PC-3 (cell line): Measurements from ENCODE around the gene RERE.

Experiments used
- EZH2 ChIP-seq: fragments of 300-600 bp; sonication (generic); IDR thresholded peaks from one replicate; pipeline ENCODE4 v1.6.1; 2017; ENCODE audit warnings: antibody characterized with exemption, mild to moderate bottlenecking, low read length; ENCODE audit not compliant: unreplicated experiment
- EZH2phosphoT487 ChIP-seq: fragments of 300-600 bp; sonication (generic); IDR thresholded peaks from 2 replicates; pipeline ENCODE4 v1.6.1; 2018; ENCODE audit warnings: mild to moderate bottlenecking, antibody characterized with exemption, low read length, borderline replicate concordance
- TF ChIP-seq, protein P1 (sequence below): fragments of 300-600 bp; sonication (generic); conservative IDR thresholded peaks from 2 replicates; pipeline ENCODE4 v1.5.1; 2017; ENCODE audit warnings: antibody characterized with exemption, low read depth, mild to moderate bottlenecking, low read length

DNA sequence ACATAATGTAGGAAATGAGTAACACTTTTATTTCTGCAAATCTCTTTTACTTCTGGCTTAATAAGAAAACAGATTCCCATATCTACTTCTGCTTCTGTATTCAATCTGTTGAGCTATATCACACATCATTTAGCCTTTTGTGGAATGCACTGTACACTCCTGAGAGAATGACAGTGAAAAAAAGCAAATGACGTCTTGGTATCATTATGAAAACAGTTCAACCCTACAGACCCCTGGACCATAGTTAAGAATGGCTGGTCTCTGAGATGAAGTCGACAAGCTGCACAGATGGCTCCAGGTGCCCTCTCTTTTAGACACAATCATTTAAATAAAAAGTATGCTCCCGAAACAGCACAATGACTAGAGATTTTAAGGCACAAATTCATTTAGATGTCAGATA, 247.0 kb downstream of the RERE start:
- TF ChIP-seq, protein P1, sequence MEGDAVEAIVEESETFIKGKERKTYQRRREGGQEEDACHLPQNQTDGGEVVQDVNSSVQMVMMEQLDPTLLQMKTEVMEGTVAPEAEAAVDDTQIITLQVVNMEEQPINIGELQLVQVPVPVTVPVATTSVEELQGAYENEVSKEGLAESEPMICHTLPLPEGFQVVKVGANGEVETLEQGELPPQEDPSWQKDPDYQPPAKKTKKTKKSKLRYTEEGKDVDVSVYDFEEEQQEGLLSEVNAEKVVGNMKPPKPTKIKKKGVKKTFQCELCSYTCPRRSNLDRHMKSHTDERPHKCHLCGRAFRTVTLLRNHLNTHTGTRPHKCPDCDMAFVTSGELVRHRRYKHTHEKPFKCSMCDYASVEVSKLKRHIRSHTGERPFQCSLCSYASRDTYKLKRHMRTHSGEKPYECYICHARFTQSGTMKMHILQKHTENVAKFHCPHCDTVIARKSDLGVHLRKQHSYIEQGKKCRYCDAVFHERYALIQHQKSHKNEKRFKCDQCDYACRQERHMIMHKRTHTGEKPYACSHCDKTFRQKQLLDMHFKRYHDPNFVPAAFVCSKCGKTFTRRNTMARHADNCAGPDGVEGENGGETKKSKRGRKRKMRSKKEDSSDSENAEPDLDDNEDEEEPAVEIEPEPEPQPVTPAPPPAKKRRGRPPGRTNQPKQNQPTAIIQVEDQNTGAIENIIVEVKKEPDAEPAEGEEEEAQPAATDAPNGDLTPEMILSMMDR = no peak
- TF ChIP-seq EZH2phosphoT487 = no peak
- no peak for TF ChIP-seq EZH2
